ENCODE data around the gene MYO5B.

DNA sequence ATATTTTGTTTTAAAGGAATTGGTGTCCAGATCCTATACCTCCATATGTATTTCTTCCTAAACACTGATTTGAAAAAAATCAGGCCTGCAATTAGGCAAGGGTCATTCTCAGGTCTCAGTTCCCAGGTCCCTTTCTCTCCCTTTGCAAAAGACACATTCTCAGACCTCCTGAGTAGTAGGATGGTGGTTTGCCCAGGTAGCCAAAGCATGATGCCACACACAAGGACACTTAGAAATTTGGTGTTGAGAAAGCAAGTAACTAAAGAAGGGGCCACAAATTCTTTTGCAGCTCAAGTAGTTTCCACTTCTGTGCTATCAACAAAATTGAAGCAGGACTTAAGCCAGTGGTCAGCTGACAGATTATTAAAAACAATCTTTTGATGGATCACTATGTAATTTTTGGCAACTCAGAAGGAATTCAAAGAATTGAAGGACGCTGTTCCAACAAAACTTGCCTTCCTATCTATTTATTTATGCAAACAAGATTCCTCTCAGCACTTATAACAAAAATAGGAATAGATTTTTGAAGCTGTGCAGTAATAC is 6.6 kb upstream of the MYO5B start:
- TF ChIP-seq CTCF (IDR thresholded peaks at IDR 0.05) (no peak), EZH2 (IDR thresholded peaks at IDR 0.05; ENCODE audit: borderline replicate concordance, insufficient read depth, low read depth, low read length, poor library complexity, severe bottlenecking) (no peak)

Data from B cell (primary cell).